OCI-LY1 (cell line): ENCODE measurements around the gene CALCOCO1.

ENCODE experiments used
- H2AFZ ChIP-seq: fragments of 200-600 bp; sonication (generic), shearing (Covaris generic); 2 replicates; pipeline ENCODE4 v1.6.0; 2014; ENCODE audit warnings: antibody characterized with exemption, mild to moderate bottlenecking, low read length
- H3F3A ChIP-seq: fragments of 200-600 bp; sonication (generic), shearing (Covaris generic); 2 replicates; pipeline ENCODE4 v1.6.0; 2014; ENCODE audit warnings: mild to moderate bottlenecking, antibody characterized with exemption, low read length, moderate library complexity; ENCODE audit not compliant: insufficient read depth
- H3K27ac ChIP-seq: fragments of 200-600 bp; sonication (generic); 2 replicates; pipeline ENCODE4 v1.5.1; 2014; ENCODE audit warnings: low read length, mixed run types, mild to moderate bottlenecking, low read depth; ENCODE audit not compliant: poor library complexity, severe bottlenecking
- H3K27me3 ChIP-seq: fragments of 200-600 bp; sonication (generic); 2 replicates; pipeline ENCODE4 v1.6.0; 2014; ENCODE audit warnings: antibody characterized with exemption, mild to moderate bottlenecking, low read length, moderate library complexity; ENCODE audit not compliant: insufficient read depth
- H3K36me3 ChIP-seq: fragments of 200-600 bp; sonication (generic); 2 replicates; pipeline ENCODE4 v1.6.1; 2014; ENCODE audit warnings: mild to moderate bottlenecking, antibody characterized with exemption, low read length, moderate library complexity, mixed read lengths; ENCODE audit not compliant: insufficient read depth
- H3K4me1 ChIP-seq: fragments of 200-600 bp; sonication (generic); 2 replicates; pipeline ENCODE4 v1.5.1; 2014; ENCODE audit warnings: mild to moderate bottlenecking, low read length, moderate library complexity; ENCODE audit not compliant: insufficient read depth, severe bottlenecking
- H3K4me2 ChIP-seq: fragments of 200-600 bp; sonication (generic), shearing (Covaris generic); 2 replicates; pipeline ENCODE4 v1.6.1; 2014; ENCODE audit warnings: low read length
- H3K4me3 ChIP-seq: fragments of 200-600 bp; sonication (generic); 2 replicates; pipeline ENCODE4 v1.5.1; 2014; ENCODE audit warnings: low read length, low read depth, mild to moderate bottlenecking, mixed read lengths; ENCODE audit not compliant: poor library complexity, severe bottlenecking
- H3K79me2 ChIP-seq: fragments of 200-600 bp; shearing (Covaris generic); 2 replicates; pipeline ENCODE4 v1.6.1; 2016; ENCODE audit warnings: mixed run types, low read length, mixed read lengths; ENCODE audit not compliant: insufficient read depth
- H3K9ac ChIP-seq: fragments of 200-600 bp; sonication (generic), shearing (Covaris generic); 2 replicates; pipeline ENCODE4 v1.6.1; 2014; ENCODE audit warnings: mild to moderate bottlenecking, low read length, mixed read lengths
- H3K9me2 ChIP-seq: fragments of 200-600 bp; sonication (generic), shearing (Covaris generic); 2 replicates; pipeline ENCODE4 v1.6.1; 2014; ENCODE audit warnings: low read depth, mild to moderate bottlenecking, low read length, mixed read lengths
- H3K9me3 ChIP-seq: fragments of 200-600 bp; shearing (Covaris generic); 2 replicates; pipeline ENCODE4 v1.6.1; 2014; ENCODE audit warnings: low read length, mixed read lengths
- H4K20me1 ChIP-seq: fragments of 200-600 bp; sonication (generic), shearing (Covaris generic); 2 replicates; pipeline ENCODE4 v1.6.0; 2016; ENCODE audit warnings: mild to moderate bottlenecking, low read length; ENCODE audit not compliant: insufficient read depth
- EZH2 ChIP-seq: fragments of 200-600 bp; sonication (generic), shearing (Covaris generic); IDR thresholded peaks from 2 replicates; pipeline ENCODE4 v1.8.0; 2017; ENCODE audit warnings: borderline replicate concordance, mixed run types, mild to moderate bottlenecking, antibody characterized with exemption, low read length, moderate library complexity, mixed read lengths
- TF ChIP-seq, protein P1 (sequence below): fragments of 200-600 bp; sonication (generic), shearing (Covaris generic); IDR thresholded peaks from 2 replicates; pipeline ENCODE4 v1.5.1; 2017; ENCODE audit warnings: mild to moderate bottlenecking, antibody characterized with exemption, low read length, moderate library complexity, mixed read lengths

Gene CALCOCO1

DNA sequence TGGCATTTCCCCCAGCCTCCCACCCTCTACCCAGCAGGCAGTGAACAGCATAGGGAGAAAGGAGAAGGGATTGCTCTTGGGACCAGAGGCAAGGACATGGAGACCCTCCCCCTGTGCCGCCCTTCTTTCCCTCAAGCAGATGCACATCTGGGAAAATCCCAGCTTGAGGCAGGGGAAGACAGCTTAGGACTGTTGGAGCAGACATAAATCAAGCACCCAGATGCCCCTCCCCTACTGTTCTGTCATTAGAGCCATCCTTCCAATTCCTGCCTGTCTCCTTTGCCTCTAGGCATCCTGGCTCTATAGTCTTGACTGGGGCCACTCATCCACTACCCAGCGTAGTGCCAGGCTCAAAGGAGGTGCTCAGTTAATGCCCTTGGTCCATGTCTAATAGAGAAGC, 32.0 kb upstream of the CALCOCO1 start:
- TF ChIP-seq, protein P1, sequence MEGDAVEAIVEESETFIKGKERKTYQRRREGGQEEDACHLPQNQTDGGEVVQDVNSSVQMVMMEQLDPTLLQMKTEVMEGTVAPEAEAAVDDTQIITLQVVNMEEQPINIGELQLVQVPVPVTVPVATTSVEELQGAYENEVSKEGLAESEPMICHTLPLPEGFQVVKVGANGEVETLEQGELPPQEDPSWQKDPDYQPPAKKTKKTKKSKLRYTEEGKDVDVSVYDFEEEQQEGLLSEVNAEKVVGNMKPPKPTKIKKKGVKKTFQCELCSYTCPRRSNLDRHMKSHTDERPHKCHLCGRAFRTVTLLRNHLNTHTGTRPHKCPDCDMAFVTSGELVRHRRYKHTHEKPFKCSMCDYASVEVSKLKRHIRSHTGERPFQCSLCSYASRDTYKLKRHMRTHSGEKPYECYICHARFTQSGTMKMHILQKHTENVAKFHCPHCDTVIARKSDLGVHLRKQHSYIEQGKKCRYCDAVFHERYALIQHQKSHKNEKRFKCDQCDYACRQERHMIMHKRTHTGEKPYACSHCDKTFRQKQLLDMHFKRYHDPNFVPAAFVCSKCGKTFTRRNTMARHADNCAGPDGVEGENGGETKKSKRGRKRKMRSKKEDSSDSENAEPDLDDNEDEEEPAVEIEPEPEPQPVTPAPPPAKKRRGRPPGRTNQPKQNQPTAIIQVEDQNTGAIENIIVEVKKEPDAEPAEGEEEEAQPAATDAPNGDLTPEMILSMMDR: no peak
- TF ChIP-seq EZH2: no peak
- H3K27me3 ChIP-seq: no peaks in the 10 kb centered on the region
- H3K79me2 ChIP-seq: no peaks in the 10 kb centered on the region
- H4K20me1 ChIP-seq: no peaks in the 10 kb centered on the region
- H3K4me3 ChIP-seq: no peak overlapping the region
- H3K36me3 ChIP-seq: peaks cover 11% of the 10 kb centered on the region; the same call in 1 of the 2 replicates
- no peaks in the 10 kb centered on the region for H3F3A ChIP-seq
- H3K9me2 ChIP-seq: no peaks in the 10 kb centered on the region
- H2AFZ ChIP-seq: no peak overlapping the region
- H3K9ac ChIP-seq: no peak overlapping the region
- H3K9me3 ChIP-seq: no peaks in the 10 kb centered on the region
- H3K27ac ChIP-seq: no peak overlapping the region
- H3K4me2 ChIP-seq: no peak overlapping the region; the same call in 1 of the 2 replicates
- H3K4me1 ChIP-seq: peaks cover 48% of the 10 kb centered on the region

DNA sequence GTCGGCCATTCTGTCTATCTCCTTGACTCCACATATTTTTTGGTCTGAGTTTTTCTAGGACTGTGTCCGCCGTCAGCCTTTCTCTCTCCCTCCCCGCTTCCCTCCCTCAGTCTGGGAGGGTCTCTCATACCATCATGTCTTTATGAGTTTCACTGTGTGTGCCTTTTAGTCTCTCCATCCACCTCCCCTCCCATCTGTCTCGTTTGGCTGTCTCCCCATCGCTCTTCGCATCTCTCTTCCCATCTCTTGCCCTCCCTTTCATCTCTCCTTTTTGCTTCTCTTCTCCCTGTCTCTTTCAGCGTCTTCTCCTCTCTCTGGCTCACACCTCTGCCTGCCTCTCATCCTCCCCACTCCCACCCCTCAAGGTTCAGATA, 31.5 kb upstream of the CALCOCO1 start:
- H3K27ac ChIP-seq: peak overlapping the region; percentile 48
- H3K4me3 ChIP-seq: peak overlapping the region; percentile 66
- no peaks in the 10 kb centered on the region for H3K27me3 ChIP-seq
- 0 out of 2 replicates have a peak, but pooled peaks cover 2% of the 10 kb centered on the region for H3F3A ChIP-seq
- TF ChIP-seq EZH2: no peak
- TF ChIP-seq, protein P1: no peak
- H3K4me2 ChIP-seq: peak overlapping the region; percentile 76
- no peaks in the 10 kb centered on the region for H4K20me1 ChIP-seq
- peak overlapping the region; percentile 44; the same call in 1 of the 2 replicates for H3K9ac ChIP-seq
- H3K9me3 ChIP-seq: no peaks in the 10 kb centered on the region
- H2AFZ ChIP-seq: no peak overlapping the region
- no peaks in the 10 kb centered on the region for H3K9me2 ChIP-seq
- H3K36me3 ChIP-seq: peaks cover 11% of the 10 kb centered on the region; the same call in 1 of the 2 replicates
- no peaks in the 10 kb centered on the region for H3K79me2 ChIP-seq
- H3K4me1 ChIP-seq: peaks cover 54% of the 10 kb centered on the region

DNA sequence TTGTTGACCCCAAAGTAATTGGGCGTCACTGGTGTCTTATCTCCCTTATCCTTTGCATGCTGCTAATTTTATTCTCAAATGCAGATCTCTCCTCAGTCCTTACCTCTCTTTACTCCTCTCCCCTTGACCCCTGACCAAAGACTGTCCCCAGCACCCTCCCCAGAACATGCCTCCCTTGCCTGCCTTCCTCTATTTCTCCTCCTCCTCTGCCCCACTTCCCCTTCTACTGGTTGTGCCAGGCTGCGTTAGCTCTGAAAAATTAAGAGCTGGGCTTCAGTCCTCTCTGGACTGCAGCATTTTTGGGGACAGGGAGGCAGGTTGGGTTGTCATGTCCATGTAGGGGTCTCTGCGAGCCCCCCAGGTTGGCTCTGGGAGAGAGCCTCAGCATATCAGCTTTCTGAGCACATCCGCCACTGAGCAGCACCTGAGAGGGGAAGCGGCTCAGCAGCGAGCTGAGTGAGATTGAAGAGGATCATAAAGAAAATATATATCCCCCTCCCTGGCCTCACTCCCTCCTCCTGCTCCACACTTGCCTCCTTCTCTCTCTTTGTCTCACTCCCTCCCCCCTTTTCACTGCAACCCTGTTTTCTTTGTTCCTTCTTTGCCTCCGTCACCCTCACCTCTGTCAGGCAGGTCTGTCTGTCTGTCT, 31.0 kb upstream of the CALCOCO1 start:
- Histone ChIP-seq H3K9ac (peak overlapping the region; percentile 44; the same call in 1 of the 2 replicates), H3K4me2 (peak overlapping the region; percentile 76), H3K9me3 (no peaks in the 10 kb centered on the region)

More for the DNA sequence above, 31.0 kb upstream of the CALCOCO1 start:
- peak overlapping the region; percentile 48 for H3K27ac ChIP-seq
- H3K27me3 ChIP-seq: no peaks in the 10 kb centered on the region
- peak overlapping the region; percentile 66 for H3K4me3 ChIP-seq
- no peaks in the 10 kb centered on the region for H3K79me2 ChIP-seq
- no peak for TF ChIP-seq EZH2
- TF ChIP-seq, protein P1: no peak
- H3K4me1 ChIP-seq: peaks cover 59% of the 10 kb centered on the region
- peaks cover 11% of the 10 kb centered on the region; the same call in 1 of the 2 replicates for H3K36me3 ChIP-seq
- 0 out of 2 replicates have a peak, but pooled peaks cover 8% of the 10 kb centered on the region for H3F3A ChIP-seq
- no peaks in the 10 kb centered on the region for H4K20me1 ChIP-seq
- no peaks in the 10 kb centered on the region for H3K9me2 ChIP-seq
- H2AFZ ChIP-seq: no peak overlapping the region
